ENCODE data around the gene VAV3.
"Not testable (repeated sequence)": the region's sequence is repeated elsewhere in the genome, so short reads cannot be mapped to it uniquely, and the experiment has no call there.

The VAV3 gene

DNA sequence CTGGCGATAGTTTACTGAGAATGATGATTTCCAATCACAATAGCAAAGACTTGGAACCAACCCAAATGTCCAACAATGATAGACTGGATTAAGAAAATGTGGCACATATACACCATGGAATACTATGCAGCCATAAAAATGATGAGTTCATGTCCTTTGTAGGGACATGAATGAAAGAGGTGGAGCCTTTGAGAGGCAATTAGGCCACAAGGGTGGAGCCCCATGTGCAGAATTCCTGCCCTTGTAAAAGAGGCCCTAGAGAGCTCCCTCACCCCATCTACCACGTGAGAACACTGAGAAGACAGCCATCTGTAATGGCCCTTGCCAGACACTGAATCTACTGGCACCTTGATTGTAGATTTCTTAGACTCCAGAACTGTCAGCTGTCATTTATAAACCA, 314.2 kb downstream of the VAV3 start:
- not testable (repeated sequence) for H3K9ac ChIP-seq (ENCODE audit: low read depth, low read length, poor library complexity); H4K8ac ChIP-seq (ENCODE audit: low read depth, low read length); H3K4me2 ChIP-seq (ENCODE audit: insufficient read depth, low read length, poor library complexity, severe bottlenecking); H2BK15ac ChIP-seq (ENCODE audit: low read length); H3K79me1 ChIP-seq (ENCODE audit: low read depth, low read length); H3K36me3 ChIP-seq (replicated peaks in 1 of 2; ENCODE audit: control insufficient read depth in 2 of 2, insufficient read depth in 2 of 2, low read length in 2 of 2); H3K27me3 ChIP-seq (ENCODE audit: control insufficient read depth in 3 of 3, insufficient read depth in 3 of 3, low read depth in 1 of 3, low read length in 3 of 3); H3K18ac ChIP-seq (ENCODE audit: low read length); H2BK12ac ChIP-seq (ENCODE audit: low read length); H3K4me3 ChIP-seq (ENCODE audit: low read length in 2 of 2); H3K27ac ChIP-seq (replicated peaks; ENCODE audit: low read length); H3K23ac ChIP-seq (ENCODE audit: low read depth, low read length, poor library complexity); H2AFZ ChIP-seq (ENCODE audit: low read length); H3K4ac ChIP-seq (ENCODE audit: low read length); H3K14ac ChIP-seq (ENCODE audit: low read length); H3K4me1 ChIP-seq (ENCODE audit: control insufficient read depth in 2 of 2, insufficient read depth in 1 of 2, low read depth in 1 of 2, low read length in 2 of 2); H2AK5ac ChIP-seq (ENCODE audit: low read depth, low read length); DNase-seq (ENCODE audit: low spot score); H2BK5ac ChIP-seq (ENCODE audit: low read length); H3K9me3 ChIP-seq (replicated peaks in 1 of 2; ENCODE audit: control insufficient read depth in 2 of 2, insufficient read depth in 1 of 2, low read depth in 1 of 2, low read length in 2 of 2); H2BK120ac ChIP-seq (ENCODE audit: low read depth, low read length); H4K91ac ChIP-seq (ENCODE audit: low read depth, low read length, poor library complexity)
- no CpG with 5 or more reads among the region's 2 CpGs for WGBS, 2 donors (ENCODE audit: extremely low coverage in 2 of 2, insufficient read length in 2 of 2, insufficient replicate concordance in 1 of 2)

DNA sequence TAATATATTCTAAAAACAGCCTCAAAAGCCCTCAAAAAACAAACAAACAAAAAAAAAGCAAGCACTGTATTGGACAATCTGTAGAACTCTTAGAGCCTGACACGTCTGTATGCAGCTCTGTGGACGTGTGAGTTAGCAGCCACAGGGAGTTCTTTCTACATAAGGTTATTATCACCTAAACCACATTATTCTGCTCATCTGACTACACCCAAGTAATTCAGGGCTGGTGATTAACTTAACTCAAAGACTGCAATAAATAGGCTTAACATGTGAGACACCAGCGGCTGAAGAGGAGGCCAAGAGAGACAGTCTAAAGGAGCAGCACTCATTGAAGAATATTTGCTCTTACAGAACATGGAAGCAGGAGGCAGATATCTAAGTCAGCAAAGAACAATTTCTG, 316.0 kb downstream of the VAV3 start:
- no peak overlapping the region for H2BK120ac ChIP-seq (ENCODE audit: low read depth, low read length)
- H3K4ac ChIP-seq (ENCODE audit: low read length), result no peak overlapping the region
- H2AK5ac ChIP-seq (ENCODE audit: low read depth, low read length), result no peak overlapping the region
- no peak for DNase-seq (ENCODE audit: low spot score)
- no CpG with 5 or more reads among the region's 3 CpGs for WGBS, 2 donors (ENCODE audit: extremely low coverage in 2 of 2, insufficient read length in 2 of 2, insufficient replicate concordance in 1 of 2)
- H3K18ac ChIP-seq (ENCODE audit: low read length), result no peak overlapping the region
- H2BK5ac ChIP-seq (ENCODE audit: low read length), result no peak overlapping the region
- no peak overlapping the region for H4K91ac ChIP-seq (ENCODE audit: low read depth, low read length, poor library complexity)
- H3K79me1 ChIP-seq (ENCODE audit: low read depth, low read length), result no peaks in the 10 kb centered on the region
- H2BK12ac ChIP-seq (ENCODE audit: low read length), result no peak overlapping the region
- no peak overlapping the region for H3K14ac ChIP-seq (ENCODE audit: low read length)
- no peak overlapping the region for H3K23ac ChIP-seq (ENCODE audit: low read depth, low read length, poor library complexity)
- H3K9me3 ChIP-seq (replicated peaks in 1 of 2; ENCODE audit: control insufficient read depth in 2 of 2, insufficient read depth in 1 of 2, low read depth in 1 of 2, low read length in 2 of 2), result no peaks in the 10 kb centered on the region
- H3K27ac ChIP-seq (replicated peaks; ENCODE audit: low read length), result no peak overlapping the region
- no peak overlapping the region for H4K8ac ChIP-seq (ENCODE audit: low read depth, low read length)
- H2AFZ ChIP-seq (ENCODE audit: low read length), result no peak overlapping the region
- no peak overlapping the region for H3K4me3 ChIP-seq (ENCODE audit: low read length in 2 of 2)
- no peak overlapping the region for H3K9ac ChIP-seq (ENCODE audit: low read depth, low read length, poor library complexity)
- H2BK15ac ChIP-seq (ENCODE audit: low read length), result no peak overlapping the region
- no peaks in the 10 kb centered on the region for H3K36me3 ChIP-seq (replicated peaks in 1 of 2; ENCODE audit: control insufficient read depth in 2 of 2, insufficient read depth in 2 of 2, low read length in 2 of 2)
- H3K27me3 ChIP-seq (ENCODE audit: control insufficient read depth in 3 of 3, insufficient read depth in 3 of 3, low read depth in 1 of 3, low read length in 3 of 3), result no peaks in the 10 kb centered on the region
- no peak overlapping the region for H3K4me2 ChIP-seq (ENCODE audit: insufficient read depth, low read length, poor library complexity, severe bottlenecking)
- peaks cover 0 to 5% of the 10 kb centered on the region in 2 donors for H3K4me1 ChIP-seq (ENCODE audit: control insufficient read depth in 2 of 2, insufficient read depth in 1 of 2, low read depth in 1 of 2, low read length in 2 of 2)

DNA sequence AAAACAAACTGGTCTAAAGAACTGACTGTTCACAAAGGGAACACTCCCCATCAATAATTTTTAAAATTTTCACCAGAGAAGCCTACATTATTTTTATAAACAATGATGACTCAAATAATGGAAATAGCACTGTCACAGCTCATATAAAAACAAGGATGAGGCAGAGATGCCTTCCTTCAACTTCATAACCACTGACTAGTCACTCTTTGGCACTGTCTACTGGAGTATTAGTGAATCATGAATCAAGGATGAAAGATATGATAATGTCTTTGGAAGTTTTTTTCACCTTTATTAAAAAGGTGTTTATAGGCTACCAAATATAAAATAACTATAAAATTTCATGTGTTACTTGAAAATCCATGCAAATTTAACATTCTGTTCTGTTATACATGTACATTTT, 316.9 kb downstream of the VAV3 start:
- H3K27ac ChIP-seq (replicated peaks; ENCODE audit: low read length), result no peak overlapping the region
- DNase-seq (ENCODE audit: low spot score), result no peak

DNA sequence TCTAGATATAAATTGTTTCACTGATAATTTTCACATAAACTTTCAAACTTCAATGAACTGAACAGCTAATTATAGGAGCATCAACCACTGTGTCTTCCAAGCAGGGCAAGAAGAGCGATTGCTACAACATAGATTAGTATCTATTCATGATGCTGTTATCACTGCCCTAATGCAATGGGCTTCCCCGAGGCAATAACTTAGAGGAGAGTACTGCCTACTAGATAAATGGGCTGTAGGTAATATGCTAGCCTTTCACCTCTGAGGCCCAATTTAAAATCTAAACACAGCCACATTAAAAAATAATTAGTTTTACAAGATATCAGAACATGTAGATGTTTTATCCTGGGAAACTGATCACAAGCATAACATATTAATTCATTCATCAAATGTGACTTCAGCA, 318.0 kb downstream of the VAV3 start:
- Histone ChIP-seq H3K27me3 (ENCODE audit: control insufficient read depth in 3 of 3, insufficient read depth in 3 of 3, low read depth in 1 of 3, low read length in 3 of 3) (no peaks in the 10 kb centered on the region), H2BK5ac (ENCODE audit: low read length) (no peak overlapping the region), H2AK5ac (ENCODE audit: low read depth, low read length) (no peak overlapping the region), H3K14ac (ENCODE audit: low read length) (no peak overlapping the region), H2BK120ac (ENCODE audit: low read depth, low read length) (no peak overlapping the region), H4K91ac (ENCODE audit: low read depth, low read length, poor library complexity) (no peak overlapping the region), H3K27ac (replicated peaks; ENCODE audit: low read length) (no peak overlapping the region), H3K23ac (ENCODE audit: low read depth, low read length, poor library complexity) (no peak overlapping the region), H3K9ac (ENCODE audit: low read depth, low read length, poor library complexity) (no peak overlapping the region), H3K18ac (ENCODE audit: low read length) (no peak overlapping the region), H3K9me3 (replicated peaks in 1 of 2; ENCODE audit: control insufficient read depth in 2 of 2, insufficient read depth in 1 of 2, low read depth in 1 of 2, low read length in 2 of 2) (no peaks in the 10 kb centered on the region), H3K4me3 (ENCODE audit: low read length in 2 of 2) (no peak overlapping the region), H4K8ac (ENCODE audit: low read depth, low read length) (no peak overlapping the region), H3K36me3 (replicated peaks in 1 of 2; ENCODE audit: control insufficient read depth in 2 of 2, insufficient read depth in 2 of 2, low read length in 2 of 2) (no peaks in the 10 kb centered on the region), H2BK12ac (ENCODE audit: low read length) (no peak overlapping the region), H3K4ac (ENCODE audit: low read length) (no peak overlapping the region), H3K4me1 (ENCODE audit: control insufficient read depth in 2 of 2, insufficient read depth in 1 of 2, low read depth in 1 of 2, low read length in 2 of 2) (no peaks in the 10 kb centered on the region), H3K79me1 (ENCODE audit: low read depth, low read length) (no peaks in the 10 kb centered on the region), H3K4me2 (ENCODE audit: insufficient read depth, low read length, poor library complexity, severe bottlenecking) (no peak overlapping the region), H2AFZ (ENCODE audit: low read length) (no peak overlapping the region), H2BK15ac (ENCODE audit: low read length) (no peak overlapping the region)
- no peak for DNase-seq (ENCODE audit: low spot score)
- no CpG with 5 or more reads among the region's 2 CpGs for WGBS, 2 donors (ENCODE audit: extremely low coverage in 2 of 2, insufficient read length in 2 of 2, insufficient replicate concordance in 1 of 2)

More for the DNA sequence above, 316.9 kb downstream of the VAV3 start:
- no peak overlapping the region for H2AK5ac ChIP-seq (ENCODE audit: low read depth, low read length)
- no peak overlapping the region for H3K4ac ChIP-seq (ENCODE audit: low read length)
- no peak overlapping the region for H3K4me3 ChIP-seq (ENCODE audit: low read length in 2 of 2)
- no peaks in the 10 kb centered on the region for H3K36me3 ChIP-seq (replicated peaks in 1 of 2; ENCODE audit: control insufficient read depth in 2 of 2, insufficient read depth in 2 of 2, low read length in 2 of 2)
- no peak overlapping the region for H3K18ac ChIP-seq (ENCODE audit: low read length)
- H3K9me3 ChIP-seq (replicated peaks in 1 of 2; ENCODE audit: control insufficient read depth in 2 of 2, insufficient read depth in 1 of 2, low read depth in 1 of 2, low read length in 2 of 2), result no peaks in the 10 kb centered on the region
- H3K79me1 ChIP-seq (ENCODE audit: low read depth, low read length), result no peaks in the 10 kb centered on the region
- H2BK120ac ChIP-seq (ENCODE audit: low read depth, low read length), result no peak overlapping the region
- no peak overlapping the region for H2BK15ac ChIP-seq (ENCODE audit: low read length)
- no peak overlapping the region for H2AFZ ChIP-seq (ENCODE audit: low read length)
- H3K23ac ChIP-seq (ENCODE audit: low read depth, low read length, poor library complexity), result no peak overlapping the region
- H3K4me2 ChIP-seq (ENCODE audit: insufficient read depth, low read length, poor library complexity, severe bottlenecking), result no peak overlapping the region
- H3K9ac ChIP-seq (ENCODE audit: low read depth, low read length, poor library complexity), result no peak overlapping the region
- H4K8ac ChIP-seq (ENCODE audit: low read depth, low read length), result no peak overlapping the region
- H4K91ac ChIP-seq (ENCODE audit: low read depth, low read length, poor library complexity), result no peak overlapping the region
- H3K14ac ChIP-seq (ENCODE audit: low read length), result no peak overlapping the region
- no peak overlapping the region for H2BK5ac ChIP-seq (ENCODE audit: low read length)
- no peaks in the 10 kb centered on the region for H3K4me1 ChIP-seq (ENCODE audit: control insufficient read depth in 2 of 2, insufficient read depth in 1 of 2, low read depth in 1 of 2, low read length in 2 of 2)
- no peaks in the 10 kb centered on the region for H3K27me3 ChIP-seq (ENCODE audit: control insufficient read depth in 3 of 3, insufficient read depth in 3 of 3, low read depth in 1 of 3, low read length in 3 of 3)
- no peak overlapping the region for H2BK12ac ChIP-seq (ENCODE audit: low read length)
